G401 (cell line): ENCODE results near the gene SHFL. TPM values are rescaled to one million over a fixed set of nuclear protein-coding genes. Genes with fewer than 3 reads are reported as not detected.

Source experiments
- DNase-seq: peaks from one replicate; pipeline ENCODE4 v3.0.0-alpha.2; 2015; ENCODE audit warnings: low spot score
- in situ Hi-C: cut with HindIII; loops from 2 replicates; pipeline ENCODE4 v1.10.0; 2016; ENCODE audit warnings: low sequenced_read_pairs, mixed read lengths
- total RNA-seq: library from RNA; depleted of rRNA; stranded (reverse); fragments of >200 nt; shearing (Covaris generic); gene quantifications from 2 replicates; pipeline ENCODE4 v1.2.3, GENCODE V29; 2014; rRNA removed

The SHFL gene
- total RNA-seq, 1 experiment from 2014 or later, result 9.5 TPM

DNA sequence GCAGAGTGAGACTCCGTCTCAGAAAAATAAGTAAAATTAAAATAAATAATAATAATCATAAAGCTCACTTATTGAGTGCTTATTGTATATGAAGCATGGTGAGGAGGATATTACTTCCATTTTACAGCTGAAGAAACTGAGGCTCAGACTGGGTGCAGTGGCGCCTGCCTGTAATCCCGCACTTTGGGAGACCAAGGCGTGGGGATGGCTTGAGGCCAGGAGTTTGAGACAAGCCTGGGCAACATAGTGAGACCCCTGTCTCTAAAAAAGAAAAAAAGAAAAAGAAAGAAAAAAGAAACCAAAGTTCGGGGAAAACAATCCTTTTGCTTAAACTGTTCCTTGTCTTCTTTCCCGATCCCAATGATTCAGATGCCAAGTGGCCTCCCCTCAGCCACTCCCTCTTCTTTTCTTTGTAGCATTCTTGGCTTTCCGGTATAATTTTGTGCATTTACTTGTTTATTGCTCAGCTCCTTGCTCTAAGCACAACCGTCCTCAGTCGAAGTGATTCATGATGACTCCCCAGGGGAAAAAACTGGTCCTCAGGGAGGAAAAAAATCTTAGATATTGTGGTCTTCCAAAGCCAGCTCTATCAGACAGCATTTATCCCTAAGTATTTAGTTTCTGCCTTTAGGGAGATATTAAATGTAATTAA lies 34.5 kb downstream of the SHFL start:
- in situ Hi-C loops, result no loop called here
- no peak for DNase-seq

DNA sequence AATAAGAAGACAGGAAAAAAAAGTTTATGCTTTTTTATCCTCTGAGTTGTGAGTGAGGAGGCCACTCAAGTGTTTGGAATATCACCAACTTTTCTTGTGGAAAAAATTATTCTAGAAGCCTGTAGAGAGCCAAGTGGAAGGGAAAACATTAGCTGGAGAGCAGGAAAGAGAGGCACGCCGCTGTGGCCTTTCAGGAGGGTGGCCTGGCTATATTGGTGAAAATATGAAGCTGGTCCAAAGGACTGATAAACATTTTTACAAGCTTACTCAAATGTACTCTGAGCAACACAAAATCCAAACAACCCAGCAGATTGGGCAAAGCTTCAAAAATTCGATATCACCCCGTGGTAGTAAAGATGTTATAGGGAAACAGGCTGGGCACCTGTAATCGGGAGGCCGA lies 35.9 kb downstream of the SHFL start:
- DNase-seq, result no peak
- in situ Hi-C loops, result no loop called here

DNA sequence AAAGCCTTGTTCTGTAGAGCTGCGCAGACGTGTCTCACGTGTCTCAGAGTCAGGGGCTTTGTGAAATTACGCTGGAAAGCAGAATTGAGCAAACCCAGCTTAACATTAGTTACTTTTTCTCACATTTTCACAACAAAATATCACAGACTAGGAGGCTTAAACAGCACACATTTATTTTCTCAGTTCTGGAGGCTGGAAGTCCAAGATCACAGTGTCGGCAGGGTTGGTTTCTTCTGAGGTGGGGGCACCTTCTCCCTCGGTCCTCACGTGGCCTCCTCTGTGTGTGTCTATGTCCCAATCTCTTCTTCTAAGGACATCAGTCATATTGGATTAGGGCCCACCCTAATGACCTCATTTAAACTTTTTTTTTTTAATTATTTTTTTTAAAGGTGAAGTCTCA lies 38.3 kb downstream of the SHFL start:
- in situ Hi-C loops, result no loop called here
- DNase-seq, result no peak

DNA sequence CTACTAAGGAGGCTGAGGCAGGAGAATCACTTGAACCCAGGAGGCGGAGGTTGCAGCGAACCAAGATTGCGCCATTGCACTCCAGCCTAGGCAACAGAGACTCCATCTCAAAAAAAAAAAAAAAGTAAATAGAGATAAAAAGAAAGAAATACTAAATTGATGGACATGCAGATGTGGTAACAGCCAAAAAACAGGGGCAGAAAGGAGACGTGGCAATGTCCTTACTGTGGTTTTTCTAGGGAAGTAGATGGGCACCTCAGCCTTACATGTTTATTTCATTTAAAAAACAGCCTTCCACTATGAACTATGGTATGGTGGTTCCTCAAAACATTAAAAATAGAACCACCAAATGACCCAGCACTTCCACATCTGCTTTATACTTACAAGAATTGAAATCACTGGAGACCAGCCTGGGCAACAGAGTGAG lies 40.1 kb downstream of the SHFL start:
- in situ Hi-C loops, result no loop called here
- no peak for DNase-seq

- in situ Hi-C loops, result no loop called here
- no peak for DNase-seq
Observed at GRCh38 chr19:10132905-10133304, 46.8 kb downstream of the SHFL start.

DNA sequence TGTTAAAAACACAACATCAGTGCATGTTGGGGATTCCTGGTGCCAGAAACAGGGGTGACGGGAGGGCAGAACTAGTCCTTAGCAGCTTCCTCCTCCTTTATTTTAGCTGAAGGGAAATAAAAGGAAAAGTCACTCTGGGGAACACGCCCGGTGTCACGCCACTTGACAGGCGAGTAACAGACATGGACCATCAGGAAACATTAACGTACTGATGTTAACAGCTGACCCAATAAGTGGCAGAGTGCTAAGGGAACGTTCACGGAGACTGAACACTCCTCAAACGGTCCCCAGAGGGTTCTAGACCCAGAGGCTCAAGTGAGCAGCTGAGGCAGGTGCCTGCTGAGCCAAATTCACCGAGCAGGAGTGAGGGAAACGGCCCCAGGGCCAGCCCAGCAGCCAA lies 47.5 kb downstream of the SHFL start:
- in situ Hi-C loops, result no loop called here
- DNase-seq, result no peak

DNA sequence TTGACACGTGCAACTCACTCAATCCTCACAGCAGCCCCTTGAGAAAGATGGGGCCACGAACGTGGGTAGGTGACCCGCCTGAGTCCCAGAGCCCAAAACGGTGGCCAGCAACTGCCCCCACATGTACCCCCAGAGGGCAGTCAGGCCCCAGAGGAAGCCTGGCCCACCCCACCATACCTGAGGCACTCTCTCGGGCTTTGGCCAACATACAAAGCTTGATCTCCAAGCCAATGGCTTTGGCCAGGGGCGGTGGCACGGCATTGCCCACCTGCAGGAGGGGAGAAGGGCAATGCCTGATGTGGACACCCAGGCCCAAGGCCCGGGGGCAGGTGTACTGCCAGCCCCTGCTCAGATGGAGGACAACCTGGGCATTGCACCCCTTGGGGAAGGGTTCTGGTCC lies 47.9 kb downstream of the SHFL start:
- DNase-seq, result no peak
- in situ Hi-C loops, result no loop called here

DNA sequence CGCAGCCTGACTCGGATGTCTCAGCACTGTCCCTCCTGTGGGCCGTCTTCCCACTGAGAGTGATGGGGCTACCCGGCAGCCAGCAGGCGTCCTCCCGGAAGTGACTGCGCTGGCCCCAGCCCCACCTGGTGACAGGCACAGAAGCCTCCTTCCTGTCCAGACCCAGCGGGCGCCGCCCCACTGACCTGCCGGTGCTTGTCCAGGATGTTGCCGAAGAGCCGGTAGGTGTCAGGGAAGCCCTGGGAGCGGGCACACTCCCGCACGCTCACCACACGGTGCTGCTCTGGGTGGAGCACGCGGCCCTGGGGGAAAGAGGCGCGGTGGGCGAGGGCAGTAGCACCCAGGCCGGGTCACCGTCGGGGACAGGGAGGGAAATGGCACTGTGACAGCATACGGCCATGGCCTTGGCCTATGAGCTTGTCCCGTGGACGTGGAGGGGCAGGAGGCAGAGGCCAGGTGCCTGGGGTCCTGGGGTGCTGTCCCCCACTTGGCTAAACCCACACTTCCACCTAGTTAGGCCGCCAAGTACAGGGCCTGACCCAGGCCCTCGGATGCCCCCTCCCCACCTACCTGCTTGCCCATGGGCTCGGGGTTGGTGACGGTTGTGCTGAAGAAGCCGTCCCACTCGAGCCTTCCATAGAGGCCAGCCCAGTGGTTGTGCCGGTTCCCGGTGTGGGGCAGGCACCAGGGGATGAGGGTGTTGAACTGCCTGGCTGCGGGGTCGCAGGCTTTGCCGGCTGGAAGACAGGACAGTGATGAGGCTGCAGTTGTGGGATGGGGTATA lies 49.6 kb downstream of the SHFL start:
- peak; percentile 18 for DNase-seq

GRCh38 chr19:10136936-10137335 lies 50.8 kb downstream of the SHFL start:
- in situ Hi-C loops, result no loop called here
- DNase-seq, result no peak

More for the DNA sequence above, 49.6 kb downstream of the SHFL start:
- in situ Hi-C loops, result no loop called here

DNA sequence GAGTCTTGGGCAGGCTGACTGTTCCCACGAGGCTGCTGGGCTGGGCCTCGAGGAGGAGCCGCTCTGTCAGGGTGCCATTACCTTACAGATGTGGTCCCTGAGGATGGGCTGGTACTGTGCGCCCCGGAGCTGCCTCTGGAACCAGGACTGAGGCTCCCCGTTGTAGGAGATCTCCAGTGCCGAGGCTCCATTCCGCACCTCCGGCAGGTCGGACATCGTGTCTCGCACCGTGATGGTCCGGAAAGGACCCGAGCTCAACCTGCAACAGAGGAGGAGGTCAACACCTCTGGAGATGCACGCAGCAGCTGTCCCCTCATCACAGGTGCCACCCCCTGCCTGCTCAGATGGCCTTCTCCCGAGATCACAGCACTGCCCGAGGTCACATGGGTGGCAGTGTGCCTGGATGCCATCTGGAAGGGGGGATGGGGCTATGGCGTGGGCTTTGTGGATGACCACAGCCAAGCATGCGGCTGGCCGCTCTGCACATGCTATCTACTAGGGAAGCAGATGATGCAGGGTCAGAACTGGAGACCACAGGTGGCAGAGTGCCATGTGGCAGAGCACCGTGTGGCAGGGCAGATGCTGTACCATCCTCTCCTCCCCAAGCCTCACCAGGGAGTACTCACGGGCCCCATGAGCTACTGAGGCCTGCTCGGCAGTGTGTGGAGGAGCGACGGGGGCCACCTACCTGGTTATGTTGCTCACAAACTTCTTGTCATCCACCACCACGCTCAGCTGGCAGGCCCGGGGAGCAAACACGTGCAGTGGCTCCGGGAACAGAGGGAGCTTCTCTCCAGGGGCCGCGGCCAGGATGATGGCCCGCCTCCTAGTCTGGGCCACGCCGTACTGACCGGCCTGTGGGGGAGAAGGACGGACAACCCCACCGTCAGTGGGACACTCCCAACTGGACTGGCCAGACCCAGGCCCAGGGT lies 51.9 kb downstream of the SHFL start:
- in situ Hi-C loops, result no loop called here

DNA sequence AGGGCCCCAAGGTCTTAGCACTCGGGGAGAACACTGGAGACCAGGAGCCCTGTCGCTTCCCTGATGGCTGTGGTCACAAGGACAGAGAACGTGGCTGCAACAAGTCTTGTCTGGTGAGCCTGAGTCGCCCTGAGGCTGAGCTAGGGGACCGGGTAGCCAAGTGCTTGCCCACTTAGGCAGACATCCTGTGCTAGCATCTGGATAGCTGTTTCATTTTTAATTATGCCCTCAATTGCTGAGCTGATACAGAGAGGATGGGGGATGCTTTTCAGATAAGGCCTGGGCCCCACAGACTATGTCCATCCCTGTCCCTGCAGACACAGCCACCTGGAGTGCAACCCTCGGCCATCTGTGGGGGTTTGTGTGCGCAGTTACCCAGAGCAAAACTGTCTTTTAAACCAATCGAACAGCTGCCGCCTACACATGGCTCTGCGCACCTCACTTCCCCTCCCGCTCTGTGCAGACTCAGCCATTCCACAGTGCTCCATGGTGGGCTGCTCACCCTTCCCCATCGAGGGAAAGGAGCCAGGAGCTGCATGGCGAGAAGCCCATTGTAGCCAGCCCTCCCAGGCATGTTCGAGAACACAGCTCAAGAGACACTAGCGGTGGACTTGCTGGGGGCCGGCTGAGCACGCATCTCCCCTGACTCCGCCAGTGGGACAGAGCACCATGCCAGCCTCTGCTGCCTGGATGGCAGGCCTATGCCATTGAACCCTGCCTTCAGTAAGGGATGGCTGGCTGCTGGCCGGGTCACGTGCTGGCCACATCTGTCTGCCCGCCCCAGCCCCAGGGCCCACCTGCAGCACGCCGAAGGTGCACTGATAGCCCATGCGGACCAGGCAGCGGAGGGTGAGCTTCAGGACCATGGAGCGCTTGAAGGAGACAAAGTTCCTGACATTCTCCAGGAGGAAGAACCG lies 53.0 kb downstream of the SHFL start:
- DNase-seq, result no peak
- in situ Hi-C loops, result no loop called here

More for the DNA sequence above, 51.9 kb downstream of the SHFL start:
- peak; percentile 85 for DNase-seq

DNA sequence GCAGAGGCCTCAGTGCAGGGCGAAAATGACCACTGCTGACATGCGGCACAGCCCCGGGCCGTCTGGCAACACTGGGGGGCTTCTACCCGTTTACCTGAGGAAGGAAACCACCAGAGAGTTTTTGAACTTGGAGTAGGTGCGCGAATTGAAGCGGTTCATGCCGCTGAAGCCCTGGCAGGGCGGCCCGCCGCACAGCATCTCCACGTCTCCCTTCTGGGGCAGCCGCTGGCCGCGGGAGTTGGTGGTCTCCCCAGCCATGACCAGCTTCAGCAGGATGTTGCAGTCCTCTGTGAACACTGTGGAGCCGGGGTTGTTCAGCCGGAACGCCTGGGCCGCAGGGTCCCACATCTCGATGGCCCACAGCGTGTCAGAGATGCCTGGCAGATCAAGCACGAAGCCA lies 53.8 kb downstream of the SHFL start:
- in situ Hi-C loops, result loop anchor here (10.0 kb wide), 1 partner anchor 65 kb away; no protein-coding TSS in a partner anchor
- DNase-seq, result no peak

DNA sequence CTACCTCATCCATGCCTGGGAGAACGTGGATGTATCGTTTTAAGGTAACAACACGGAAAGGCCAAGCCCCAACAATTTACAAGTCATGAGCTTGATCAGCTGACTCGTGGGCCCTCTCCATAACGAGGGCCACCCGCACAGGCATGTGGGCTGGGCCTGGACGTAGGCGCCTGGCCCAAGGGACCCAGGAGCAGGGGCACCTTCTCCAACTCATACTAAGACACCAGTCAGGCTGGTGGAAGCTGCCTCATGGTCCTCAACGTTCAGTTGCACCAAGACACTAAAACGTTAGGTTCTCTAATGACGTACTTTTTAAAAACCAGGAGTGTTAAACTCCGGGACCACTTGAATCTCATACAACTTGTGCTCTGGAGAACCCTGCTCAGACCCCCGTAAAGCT lies 55.4 kb downstream of the SHFL start:
- in situ Hi-C loops, result loop anchor here (10.0 kb wide), 1 partner anchor 63 kb away; no protein-coding TSS in a partner anchor
- DNase-seq, result no peak

- in situ Hi-C loops, result loop anchor here (10.0 kb wide), 1 partner anchor 63 kb away; no protein-coding TSS in a partner anchor
- DNase-seq, result no peak
Observed at GRCh38 chr19:10141973-10142372, 55.9 kb downstream of the SHFL start.

Other genes with a start within 250 kb of the SHFL start
- 5.8 and 11.5 TPM in 2 replicates for gene OLFM2, start 149.8 kb upstream of the SHFL start, total RNA-seq
- gene COL5A3, start 75.8 kb upstream of the SHFL start, total RNA-seq, result not detected in 2 replicates
- not detected in 2 replicates for gene RDH8, start 72.8 kb upstream of the SHFL start, total RNA-seq
- gene ANGPTL6, start 16.4 kb downstream of the SHFL start, total RNA-seq, result 0.18 and 0.64 TPM in 2 replicates
- 77.4 and 104 TPM in 2 replicates for gene PPAN, start 20.0 kb downstream of the SHFL start, total RNA-seq
- gene P2RY11, start 25.4 kb downstream of the SHFL start, total RNA-seq, result 6.6 and 8.0 TPM in 2 replicates
- gene EIF3G, start 33.6 kb downstream of the SHFL start, total RNA-seq, result 356 and 383 TPM in 2 replicates
- gene DNMT1, start 108.6 kb downstream of the SHFL start, total RNA-seq, result 36.9 and 72.9 TPM in 2 replicates
- 8.0 and 14.0 TPM in 2 replicates for gene S1PR2, start 145.0 kb downstream of the SHFL start, total RNA-seq
- gene MRPL4, start 165.9 kb downstream of the SHFL start, total RNA-seq, result 134 and 137 TPM in 2 replicates
- gene ICAM1, start 184.8 kb downstream of the SHFL start, total RNA-seq, result 14.5 and 16.9 TPM in 2 replicates
- 2.4 and 7.1 TPM in 2 replicates for gene ICAM4, start 200.6 kb downstream of the SHFL start, total RNA-seq
- 13.2 and 14.8 TPM in 2 replicates for gene ICAM5, start 203.6 kb downstream of the SHFL start, total RNA-seq
- 0.55 and 1.6 TPM in 2 replicates for gene ZGLP1, start 223.5 kb downstream of the SHFL start, total RNA-seq
- gene FDX2, start 229.7 kb downstream of the SHFL start, total RNA-seq, result 25.2 and 26.2 TPM in 2 replicates
- gene RAVER1, start 247.2 kb downstream of the SHFL start, total RNA-seq, result 21.8 and 22.7 TPM in 2 replicates